ENCODE measurements around the gene FBXL7.

- TF ChIP-seq, protein P1, sequence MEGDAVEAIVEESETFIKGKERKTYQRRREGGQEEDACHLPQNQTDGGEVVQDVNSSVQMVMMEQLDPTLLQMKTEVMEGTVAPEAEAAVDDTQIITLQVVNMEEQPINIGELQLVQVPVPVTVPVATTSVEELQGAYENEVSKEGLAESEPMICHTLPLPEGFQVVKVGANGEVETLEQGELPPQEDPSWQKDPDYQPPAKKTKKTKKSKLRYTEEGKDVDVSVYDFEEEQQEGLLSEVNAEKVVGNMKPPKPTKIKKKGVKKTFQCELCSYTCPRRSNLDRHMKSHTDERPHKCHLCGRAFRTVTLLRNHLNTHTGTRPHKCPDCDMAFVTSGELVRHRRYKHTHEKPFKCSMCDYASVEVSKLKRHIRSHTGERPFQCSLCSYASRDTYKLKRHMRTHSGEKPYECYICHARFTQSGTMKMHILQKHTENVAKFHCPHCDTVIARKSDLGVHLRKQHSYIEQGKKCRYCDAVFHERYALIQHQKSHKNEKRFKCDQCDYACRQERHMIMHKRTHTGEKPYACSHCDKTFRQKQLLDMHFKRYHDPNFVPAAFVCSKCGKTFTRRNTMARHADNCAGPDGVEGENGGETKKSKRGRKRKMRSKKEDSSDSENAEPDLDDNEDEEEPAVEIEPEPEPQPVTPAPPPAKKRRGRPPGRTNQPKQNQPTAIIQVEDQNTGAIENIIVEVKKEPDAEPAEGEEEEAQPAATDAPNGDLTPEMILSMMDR (IDR thresholded peaks at IDR 0.05; ENCODE audit: low read depth, low read length), result no peak
- no peak for TF ChIP-seq EZH2phosphoT487 (IDR thresholded peaks at IDR 0.05; ENCODE audit: low read depth)
Measured at GRCh38 chr5:15575666-15576065, 75.7 kb downstream of the FBXL7 start.

All from OCI-LY3 (cell line).